Ascending aorta (tissue), 2 donors: ENCODE results near the gene DNAH3. TPM values are rescaled to one million over a fixed set of nuclear protein-coding genes. Genes with fewer than 3 reads are reported as not detected.

Source experiments
- DNase-seq, 2 donors: peaks; one replicate each; pipeline ENCODE4 v3.0.0-alpha.2; 2019; ENCODE audit warnings: low spot score in 2 of 2
- H3K27ac ChIP-seq, 2 donors: fragments of 200-600 bp; sonication (generic); one replicate each; pipeline ENCODE4 v1.5.1; 2016 to 2017; ENCODE audit warnings: mild to moderate bottlenecking in 1 of 2
- H3K27me3 ChIP-seq: fragments of 200-600 bp; sonication (generic); one replicate; pipeline ENCODE4 v1.5.1; 2017
- H3K36me3 ChIP-seq, 2 donors: fragments of 200-600 bp; sonication (generic); one replicate each; pipeline ENCODE4 v1.5.1; 2016
- H3K4me1 ChIP-seq, 2 donors: fragments of 200-600 bp; sonication (generic); one replicate each; pipeline ENCODE4 v1.5.1; 2016 to 2017; ENCODE audit warnings: mild to moderate bottlenecking in 1 of 2
- H3K4me3 ChIP-seq, 2 donors: fragments of 200-600 bp; sonication (generic); one replicate each; pipeline ENCODE4 v1.5.1; 2016 to 2017; ENCODE audit warnings: mild to moderate bottlenecking in 1 of 2
- H3K9me3 ChIP-seq, 2 donors: fragments of 200-600 bp; sonication (generic); one replicate each; pipeline ENCODE4 v1.5.1; 2016
- intact Hi-C: fragments of 100-400 bp; cut with DNase I; formaldehyde crosslinking; loops from one replicate; pipeline ENCODE4 v1.15.1; 2023
- total RNA-seq: library from RNA; depleted of rRNA; stranded (reverse); fragments of >200 nt; gene quantifications from one replicate; pipeline ENCODE4 v1.1.0, GENCODE V29; 2016
- TF ChIP-seq, protein P1 (sequence below), 3 experiments: fragments of 200-600 bp in 2 of 3; fragments of 450-650 bp in 1 of 3; sonication (generic) in 2 of 3; IDR thresholded peaks; one replicate each; pipeline ENCODE4 v1.5.1; 2016 to 2019; ENCODE audit warnings: antibody characterized with exemption in 3 of 3, mild to moderate bottlenecking in 1 of 3, moderate library complexity in 1 of 3

Gene DNAH3
- total RNA-seq, 1 donor from 2014 or later, result 0.32 TPM

GRCh38 chr16:21194771-21195301, 44.2 kb upstream of the DNAH3 start:
- intact Hi-C loops, result no loop called here
- no peak for DNase-seq
- H3K27ac ChIP-seq, result no peak overlapping the region
- no peak overlapping the region for H3K4me3 ChIP-seq
- no peaks in the 10 kb centered on the region for H3K36me3 ChIP-seq
- H3K27me3 ChIP-seq, result no peaks in the 10 kb centered on the region
- TF ChIP-seq, protein P1, sequence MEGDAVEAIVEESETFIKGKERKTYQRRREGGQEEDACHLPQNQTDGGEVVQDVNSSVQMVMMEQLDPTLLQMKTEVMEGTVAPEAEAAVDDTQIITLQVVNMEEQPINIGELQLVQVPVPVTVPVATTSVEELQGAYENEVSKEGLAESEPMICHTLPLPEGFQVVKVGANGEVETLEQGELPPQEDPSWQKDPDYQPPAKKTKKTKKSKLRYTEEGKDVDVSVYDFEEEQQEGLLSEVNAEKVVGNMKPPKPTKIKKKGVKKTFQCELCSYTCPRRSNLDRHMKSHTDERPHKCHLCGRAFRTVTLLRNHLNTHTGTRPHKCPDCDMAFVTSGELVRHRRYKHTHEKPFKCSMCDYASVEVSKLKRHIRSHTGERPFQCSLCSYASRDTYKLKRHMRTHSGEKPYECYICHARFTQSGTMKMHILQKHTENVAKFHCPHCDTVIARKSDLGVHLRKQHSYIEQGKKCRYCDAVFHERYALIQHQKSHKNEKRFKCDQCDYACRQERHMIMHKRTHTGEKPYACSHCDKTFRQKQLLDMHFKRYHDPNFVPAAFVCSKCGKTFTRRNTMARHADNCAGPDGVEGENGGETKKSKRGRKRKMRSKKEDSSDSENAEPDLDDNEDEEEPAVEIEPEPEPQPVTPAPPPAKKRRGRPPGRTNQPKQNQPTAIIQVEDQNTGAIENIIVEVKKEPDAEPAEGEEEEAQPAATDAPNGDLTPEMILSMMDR (IDR thresholded peaks at IDR 0.05), result no peak
- H3K9me3 ChIP-seq, result no peaks in the 10 kb centered on the region
- no peaks in the 10 kb centered on the region for H3K4me1 ChIP-seq

GRCh38 chr16:21192991-21193390, 42.3 kb upstream of the DNAH3 start:
- intact Hi-C loops, result no loop called here
- no peak for DNase-seq
- TF ChIP-seq, protein P1 (IDR thresholded peaks at IDR 0.05), result no peak
- H3K27ac ChIP-seq, result no peak overlapping the region
- no peaks in the 10 kb centered on the region for H3K27me3 ChIP-seq
- H3K4me3 ChIP-seq, result no peak overlapping the region
- H3K4me1 ChIP-seq, result peaks cover 0 to 3% of the 10 kb centered on the region in 2 donors
- no peaks in the 10 kb centered on the region for H3K36me3 ChIP-seq
- H3K9me3 ChIP-seq, result no peaks in the 10 kb centered on the region

- intact Hi-C loops, result no loop called here
Measured at GRCh38 chr16:21190599-21190998, 40.0 kb upstream of the DNAH3 start.

GRCh38 chr16:21190013-21190412, 39.4 kb upstream of the DNAH3 start:
- TF ChIP-seq, protein P1 (IDR thresholded peaks at IDR 0.05), result no peak
- H3K4me3 ChIP-seq, result no peak overlapping the region
- no peaks in the 10 kb centered on the region for H3K9me3 ChIP-seq
- DNase-seq, result no peak
- H3K36me3 ChIP-seq, result no peaks in the 10 kb centered on the region
- intact Hi-C loops, result no loop called here
- peaks cover 0 to 3% of the 10 kb centered on the region in 2 donors for H3K4me1 ChIP-seq
- H3K27ac ChIP-seq, result no peak overlapping the region
- H3K27me3 ChIP-seq, result no peaks in the 10 kb centered on the region

More at GRCh38 chr16:21190599-21190998, 40.0 kb upstream of the DNAH3 start:
- Histone ChIP-seq H3K27me3 (no peaks in the 10 kb centered on the region), H3K36me3 (no peaks in the 10 kb centered on the region), H3K9me3 (no peaks in the 10 kb centered on the region), H3K27ac (no peak overlapping the region), H3K4me1 (peaks cover 0 to 3% of the 10 kb centered on the region in 2 donors), H3K4me3 (no peak overlapping the region)
- no peak for DNase-seq
- TF ChIP-seq, protein P1 (IDR thresholded peaks at IDR 0.05), result no peak

DNA sequence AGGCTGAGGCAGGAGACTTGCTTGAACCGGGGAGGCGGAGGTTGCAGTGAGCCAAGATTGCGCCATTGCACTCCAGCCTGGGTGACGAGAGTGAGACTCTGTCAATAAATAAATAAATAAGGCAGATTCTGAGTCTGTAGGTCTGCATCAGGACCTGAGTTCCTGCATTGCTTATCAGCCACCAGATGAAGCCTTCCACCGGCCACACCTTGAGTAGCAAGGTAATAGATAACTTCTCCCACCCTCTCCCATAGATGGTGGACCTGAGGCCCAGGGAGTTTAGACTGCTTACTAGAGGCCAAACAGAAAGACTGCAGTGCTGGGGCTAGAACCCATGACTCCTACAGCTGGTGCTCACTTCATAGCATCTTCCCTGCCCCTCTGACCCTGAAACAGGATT, 38.7 kb upstream of the DNAH3 start:
- H3K9me3 ChIP-seq, result no peaks in the 10 kb centered on the region
- intact Hi-C loops, result no loop called here
- H3K36me3 ChIP-seq, result no peaks in the 10 kb centered on the region
- DNase-seq, result no peak
- H3K27ac ChIP-seq, result no peak overlapping the region
- H3K4me3 ChIP-seq, result no peak overlapping the region
- H3K4me1 ChIP-seq, result peaks cover 0 to 3% of the 10 kb centered on the region in 2 donors
- TF ChIP-seq, protein P1 (IDR thresholded peaks at IDR 0.05), result no peak
- H3K27me3 ChIP-seq, result no peaks in the 10 kb centered on the region

DNA sequence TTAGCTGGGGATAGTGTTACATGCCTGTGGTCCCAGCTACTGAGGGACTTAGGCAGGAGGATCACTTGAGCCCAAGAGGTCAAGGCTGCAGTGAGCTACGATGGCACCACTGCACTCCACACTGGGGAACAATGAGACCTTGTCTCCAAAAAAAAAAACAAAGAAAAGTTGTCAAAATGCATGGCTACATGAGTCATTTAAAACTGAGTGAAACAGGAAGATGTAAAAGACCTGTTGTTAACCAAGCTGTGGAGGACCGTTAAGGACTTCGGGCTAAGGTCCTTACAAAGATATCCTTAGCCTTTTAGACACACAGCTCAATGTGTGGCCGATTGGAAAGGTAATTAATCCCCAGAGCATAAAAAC, 35.7 kb upstream of the DNAH3 start:
- Histone ChIP-seq H3K4me3 (no peak overlapping the region), H3K27ac (no peak overlapping the region), H3K9me3 (no peaks in the 10 kb centered on the region), H3K36me3 (peaks cover 13 to 15% of the 10 kb centered on the region in 2 donors), H3K4me1 (peaks cover 0 to 3% of the 10 kb centered on the region in 2 donors), H3K27me3 (no peaks in the 10 kb centered on the region)
- intact Hi-C loops, result no loop called here
- no peak for DNase-seq
- TF ChIP-seq, protein P1 (IDR thresholded peaks at IDR 0.05), result no peak
